A549 (cell line): ENCODE measurements around the gene ASPG. TPM values are rescaled to one million over a fixed set of nuclear protein-coding genes. Genes with fewer than 3 reads are reported as not detected.

Experiments used
- ATAC-seq, 2 experiments: fragments of 200-7000 bp in 1 of 2; fragments of >200 bp in 1 of 2; cut with Nextera tagmentation in 1 of 2; cut with Tn5 transposase in 1 of 2; 3 replicates each; pipeline versions ENCODE4 v1.8.0 to v1.9.1; 2018 to 2020; ENCODE audit warnings: mild to moderate bottlenecking in 1 of 2, moderate library complexity in 1 of 2
- CTCF ChIA-PET: fragments of 300-600 bp; sonication (Branson Sonifier 250); formaldehyde crosslinking; extraction: SDS; loops from one replicate; lab custom pipeline; 2021; ENCODE audit warnings: antibody characterized with exemption, inconsistent platforms; lab: Yijun Ruan, JAX
- POLR2A ChIA-PET: fragments of 350-600 bp; formaldehyde crosslinking; extraction: SDS; loops from one replicate; lab custom pipeline; 2021; ENCODE audit warnings: antibody characterized with exemption, inconsistent platforms; lab: Yijun Ruan, JAX
- DNase-seq, 2 experiments: peaks; one replicate each; pipeline versions ENCODE4 v3.0.0 to v3.0.0-alpha.2; 2011 to 2016; ENCODE audit warnings: low read depth in 1 of 2, low spot score in 1 of 2
- FAIRE-seq: peaks from 2 replicates; lab custom pipeline; 2011; peaks lifted over from hg19 to GRCh38; lab: Jason Lieb, UNC
- H3K27ac ChIP-seq, 2 experiments: fragments of >200 bp; sonication (Bioruptor Twin); formaldehyde crosslinking; 3 replicates each; pipeline ENCODE4 v1.5.1; 2016 to 2017
- H3K4me1 ChIP-seq: fragments of >200 bp; sonication (Bioruptor Twin); formaldehyde crosslinking; 3 replicates; pipeline ENCODE4 v1.6.1; 2016
- H3K4me2 ChIP-seq: fragments of >200 bp; sonication (Bioruptor Twin); formaldehyde crosslinking; 3 replicates; pipeline ENCODE4 v1.6.1; 2016
- H3K4me3 ChIP-seq: fragments of >200 bp; sonication (Bioruptor Twin); formaldehyde crosslinking; 3 replicates; pipeline ENCODE4 v1.5.1; 2016
- H3K9me3 ChIP-seq: fragments of >200 bp; sonication (Bioruptor Twin); formaldehyde crosslinking; 3 replicates; pipeline ENCODE4 v1.6.1; 2016
- ATOH8 ChIP-seq: fragments of 250-450 bp; sonication (Bioruptor Pico); IDR thresholded peaks from 2 replicates; pipeline ENCODE4 v1.5.0; 2020; ENCODE audit warnings: low read depth, mild to moderate bottlenecking, moderate library complexity
- BCL3 ChIP-seq: fragments of >200 bp; sonication (Bioruptor Twin); formaldehyde crosslinking; IDR thresholded peaks from 3 replicates; pipeline ENCODE4 v1.6.1; 2016
- CEBPB ChIP-seq, 2 experiments: fragments of >200 bp in 1 of 2; sonication (Bioruptor Twin) in 1 of 2; formaldehyde crosslinking in 1 of 2; IDR thresholded peaks; 2 replicates each; pipeline ENCODE4 v1.6.1; 2012 to 2016
- ELK1 ChIP-seq: fragments of 150-350 bp; IDR thresholded peaks from 2 replicates; pipeline ENCODE4 v1.6.1; 2014; ENCODE audit warnings: low read depth, mild to moderate bottlenecking, low read length
- EP300 ChIP-seq, 2 experiments: fragments of >200 bp; sonication (Bioruptor Twin); formaldehyde crosslinking; IDR thresholded peaks; 2 replicates in 1 of 2; 3 replicates in 1 of 2; pipeline ENCODE4 v1.6.1; 2016 to 2017
- JUN ChIP-seq, 2 experiments: fragments of >200 bp; sonication (Bioruptor Twin); formaldehyde crosslinking; IDR thresholded peaks; 2 replicates in 1 of 2; 3 replicates in 1 of 2; pipeline ENCODE4 v1.6.1; 2016 to 2017
- KDM1A ChIP-seq: fragments of 200-600 bp; sonication (generic); IDR thresholded peaks from 2 replicates; pipeline ENCODE4 v1.6.1; 2016; ENCODE audit warnings: low read depth, mild to moderate bottlenecking
- MAZ ChIP-seq: fragments of 150-350 bp; IDR thresholded peaks from 2 replicates; pipeline ENCODE4 v1.6.1; 2014; ENCODE audit warnings: antibody characterized with exemption, low read depth, low read length, borderline replicate concordance
- PHF8 ChIP-seq: fragments of 200-600 bp; sonication (generic); IDR thresholded peaks from 2 replicates; pipeline ENCODE4 v1.6.1; 2016; ENCODE audit warnings: low read depth, mild to moderate bottlenecking, antibody characterized with exemption, moderate library complexity, borderline replicate concordance
- POLR2A ChIP-seq: IDR thresholded peaks from 2 replicates; pipeline ENCODE4 v1.6.1; 2012; ENCODE audit warnings: mild to moderate bottlenecking, low read length
- RAD21 ChIP-seq, 2 experiments: fragments of >200 bp in 1 of 2; sonication (Bioruptor Twin) in 1 of 2; formaldehyde crosslinking in 1 of 2; IDR thresholded peaks in 1 of 2; conservative IDR thresholded peaks in 1 of 2; 2 replicates in 1 of 2; 3 replicates in 1 of 2; pipeline ENCODE4 v1.6.1; 2012 to 2018; ENCODE audit warnings: inconsistent platforms in 1 of 2
- RARB ChIP-seq: fragments of 250-450 bp; sonication (Bioruptor Pico); IDR thresholded peaks from 2 replicates; pipeline ENCODE4 v1.8.0; 2021; ENCODE audit warnings: mild to moderate bottlenecking, moderate library complexity
- RFX5 ChIP-seq: fragments of 450-650 bp; IDR thresholded peaks from 2 replicates; pipeline ENCODE4 v1.7.1; 2014; ENCODE audit warnings: antibody characterized with exemption, mild to moderate bottlenecking, moderate library complexity
- SMC3 ChIP-seq: fragments of >200 bp; sonication (Bioruptor Twin); formaldehyde crosslinking; IDR thresholded peaks from 3 replicates; pipeline ENCODE4 v1.6.1; 2018; ENCODE audit warnings: inconsistent platforms
- TFCP2L1 ChIP-seq: fragments of 250-450 bp; sonication (Bioruptor Pico); IDR thresholded peaks from 2 replicates; pipeline ENCODE4 v1.5.0; 2021; ENCODE audit warnings: mild to moderate bottlenecking
- ZC3H11A ChIP-seq: fragments of 450-650 bp; IDR thresholded peaks from 2 replicates; pipeline ENCODE4 v1.6.1; 2014; ENCODE audit warnings: antibody characterized with exemption, mild to moderate bottlenecking
- ZFP36 ChIP-seq: fragments of 450-650 bp; IDR thresholded peaks from 2 replicates; pipeline ENCODE4 v1.6.1; 2014; ENCODE audit warnings: borderline replicate concordance; ENCODE audit not compliant: partially characterized antibody
- ZSCAN20 ChIP-seq: fragments of 250-450 bp; sonication (Bioruptor Pico); IDR thresholded peaks from 2 replicates; pipeline ENCODE4 v1.8.0; 2022; ENCODE audit warnings: mild to moderate bottlenecking, moderate library complexity
- WGBS: methylation state at CpG from one replicate; pipeline ENCODE4 v1.1.6; 2017; ENCODE audit errors: missing lambda C conversion rate; 5-methylcytosine and 5-hydroxymethylcytosine counted together
- polyA plus RNA-seq, 4 experiments: library from polyadenylated mRNA; depleted of rRNA in 3 of 4; stranded (reverse); fragments of >200 nt; fragmentation: RNase III in 1 of 4; extraction: RNeasy Plus Mini Kit Qiagen cat#74134 plus additional on column Dnase treatment in 1 of 4; gene quantifications; 2 replicates in 3 of 4; 3 replicates in 1 of 4; pipeline ENCODE4 v1.2.3, GENCODE V29; 2011 to 2017

ASPG gene
- polyA plus RNA-seq, 2 of the 4 experiments (the other 2 are of a cell fraction): not detected

- TF ChIP-seq BCL3: no peak
- no peak for TF ChIP-seq KDM1A
- TF ChIP-seq EP300 (IDR thresholded peaks at IDR 0.05): no peak
- TF ChIP-seq CEBPB (IDR thresholded peaks at IDR 0.05): no peak
- no peak for TF ChIP-seq ATOH8 (CRISPR knock-in tag)
Observed at GRCh38 chr14:104105822-104106470, 20.4 kb downstream of the ASPG start (continued).

GRCh38 chr14:104106471-104106991 lies 21.0 kb downstream of the ASPG start:
- no peaks in the 10 kb centered on the region for H3K9me3 ChIP-seq
- no peak for ATAC-seq
- FAIRE-seq: no peak
- TF ChIP-seq RARB (CRISPR knock-in tag) (no peak), ZFP36 (no peak), MAZ (no peak), SMC3 (no peak), ZC3H11A (no peak), PHF8 (no peak), RFX5 (no peak), ZSCAN20 (CRISPR knock-in tag) (no peak), ELK1 (no peak), POLR2A (no peak)
- 84% methylated on average over 10 of the region's 20 CpGs for WGBS
- H3K4me3 ChIP-seq: no peak overlapping the region
- no peaks in the 10 kb centered on the region for H3K4me1 ChIP-seq
- H3K4me2 ChIP-seq: no peak overlapping the region
- DNase-seq: no peak
- no peak overlapping the region for H3K27ac ChIP-seq
- ChIA-PET CTCF (interaction anchor here (0.6 to 4.1 kb wide), 5 partner anchors 11 to 533 kb away, joined by 3 to 29 read pairs (median 3); no protein-coding TSS in a partner anchor), POLR2A (no interaction called here)

GRCh38 chr14:104107101-104107581 lies 21.6 kb downstream of the ASPG start:
- WGBS: 75% methylated on average over 12 of the region's 19 CpGs
- H3K4me2 ChIP-seq: no peak overlapping the region
- TF ChIP-seq RAD21 (conservative IDR thresholded peaks at IDR 0.05 in 1 of 2, IDR thresholded peaks at IDR 0.05 in 1 of 2): no peak
- no peak for TF ChIP-seq TFCP2L1 (CRISPR knock-in tag)
- TF ChIP-seq ZSCAN20 (CRISPR knock-in tag): no peak
- no peak for TF ChIP-seq PHF8
- no peak for TF ChIP-seq JUN (IDR thresholded peaks at IDR 0.05)
- TF ChIP-seq, all 56 proteins: peak for 0
- H3K27ac ChIP-seq: no peak overlapping the region
- POLR2A ChIA-PET: no interaction called here
- H3K4me3 ChIP-seq: no peak overlapping the region
- H3K9me3 ChIP-seq: no peaks in the 10 kb centered on the region
- H3K4me1 ChIP-seq: no peaks in the 10 kb centered on the region
- no peak for ATAC-seq
- no peak for DNase-seq
- FAIRE-seq: no peak
- CTCF ChIA-PET: interaction anchor here (0.9 to 4.1 kb wide), 4 partner anchors 11 to 532 kb away, joined by 3 to 29 read pairs (median 4); no protein-coding TSS in a partner anchor
